Pancreas (tissue), 8 donors: ENCODE measurements around the gene TUBA3D. TPM values are rescaled to one million over a fixed set of nuclear protein-coding genes. Genes with fewer than 3 reads are reported as not detected.

ENCODE experiments used
- microRNA-seq, 2 donors: library from miRNA; unstranded; fragments of <30 nt; microRNA quantifications; one replicate each; pipeline versions ENCODE4 to v1.1.0, GENCODE V29; 2019 to 2020
- polyA plus RNA-seq, 2 donors: library from polyadenylated mRNA; stranded (reverse); fragments of 200-250 nt; gene quantifications; one replicate each; pipeline ENCODE4 v1.2.3, GENCODE V29; 2013
- total RNA-seq, 6 donors: library from RNA; stranded (reverse); fragmentation: NEBNext Ultra II Directional in 4 of 6; extraction: Animal tissue kit (Norgen Biotek cat#: 25700) in 4 of 6; gene quantifications; one replicate each; pipeline versions ENCODE4 v1.2.1 to v1.2.4, GENCODE V29; 2021 to 2023
- donor health status: healthy with polysubstance abuse.
- donor health status: DM: no; HTN: no; CAD: no; lungs with moderate emphysema.
- donor health status: DM: no; HTN: no; CAD: no.
- donor health status: Bipolar disorder and iron deficiency.
- donor health status: DM: yes; HTN: yes; CAD: no.
- donor health status: DM: no; HTN: no; CAD: no.
- donor health status: DM: no; HTN: no; CAD: no.
- donor health status: DM: yes; HTN: yes; CAD: no.

TUBA3D gene
- total and polyA plus RNA-seq, 8 donors = 0.12 to 0.23 TPM; not detected in 6

Small RNA genes lying within 50 kb of the gene (microRNA-seq; reads per million reads assigned to microRNA genes)
- 0 reads per million in 2 donors for gene MIR4784

Other genes with a start within 250 kb of the TUBA3D start
- under 1 TPM in 1 of 6 donors, not detected in 5; 0.08 TPM for gene RAB6D, start 112.0 kb upstream of the TUBA3D start, total RNA-seq
- gene RAB6D, start 112.0 kb upstream of the TUBA3D start, polyA plus RNA-seq = under 1 TPM in 1 of 2 donors, not detected in 1; 0.14 TPM
- gene MZT2A, start 16.3 kb downstream of the TUBA3D start, total RNA-seq = 10 to 100 TPM; 38.7 to 64.7 (median 57.6) TPM
- 100 to 1,000 TPM in 1 of 2 donors, 10 to 100 TPM in 1; 56.0 to 106 TPM for gene MZT2A, start 16.3 kb downstream of the TUBA3D start, polyA plus RNA-seq
- gene CCDC74A, start 51.8 kb downstream of the TUBA3D start, total RNA-seq = 1 to 10 TPM in 4 of 6 donors, under 1 TPM in 2; 0.35 to 3.6 (median 1.2) TPM
- gene CCDC74A, start 51.8 kb downstream of the TUBA3D start, polyA plus RNA-seq = 10 to 100 TPM in 1 of 2 donors, 1 to 10 TPM in 1; 4.6 to 10.6 TPM